Stimulated activated CD8-positive, alpha-beta memory T cell treated with anti-CD3 and anti-CD28 coated beads, Interleukin-7, amount 100 ng/mL, for 4 hours (primary cell): ENCODE data around the gene EYS.

Experiments used
- DNase-seq, 2 donors: peaks; one replicate each; pipeline ENCODE4 v3.0.0-alpha.2; 2020; ENCODE audit warnings: low read depth in 2 of 2

EYS gene

DNA sequence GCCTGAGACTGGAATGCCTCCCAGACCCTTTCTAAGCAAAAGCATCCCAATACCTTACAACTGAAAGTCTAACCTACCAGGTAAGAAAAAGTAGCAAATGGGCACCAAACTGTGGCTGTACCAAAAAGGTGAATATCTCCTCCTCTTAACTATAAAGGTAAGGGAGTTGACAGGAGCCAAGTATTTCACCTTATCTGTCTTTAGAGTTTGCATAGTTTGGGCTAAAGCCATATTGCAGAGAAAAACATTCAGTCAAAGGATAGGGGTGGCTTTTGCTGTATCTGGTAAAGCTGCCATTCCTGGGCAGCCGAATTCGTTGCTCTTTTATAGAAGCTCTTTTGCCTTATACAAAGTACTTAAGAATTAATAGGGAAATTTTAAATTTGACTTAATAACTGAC, 2033.3 kb downstream of the EYS start:
- DNase-seq: no peak

DNA sequence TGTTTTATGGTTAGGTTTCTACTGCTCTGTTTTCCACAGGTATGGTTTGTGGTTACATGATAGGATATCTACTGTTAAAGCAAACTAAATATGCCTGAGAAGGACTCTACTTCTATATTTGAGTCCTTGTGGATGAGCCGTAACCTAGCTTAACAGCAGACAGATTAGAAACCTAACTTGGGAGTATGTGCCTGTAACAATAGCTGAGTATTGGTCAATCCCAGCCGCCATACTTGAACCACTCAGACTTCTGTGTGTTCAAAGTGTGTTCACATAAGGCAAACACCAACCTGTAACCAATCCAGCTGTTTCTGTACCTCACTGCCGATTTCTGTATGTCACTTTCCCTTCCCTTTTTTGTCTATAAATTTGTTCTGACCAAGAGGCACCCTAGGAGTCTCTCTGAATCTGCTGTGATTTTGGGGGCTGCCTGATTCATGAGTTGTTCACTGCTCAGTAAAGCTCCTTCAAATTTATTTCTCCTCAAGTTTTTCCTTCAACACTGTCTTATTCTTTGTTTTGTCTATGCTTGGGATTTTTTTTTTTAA, 2034.4 kb downstream of the EYS start:
- DNase-seq: no peak

DNA sequence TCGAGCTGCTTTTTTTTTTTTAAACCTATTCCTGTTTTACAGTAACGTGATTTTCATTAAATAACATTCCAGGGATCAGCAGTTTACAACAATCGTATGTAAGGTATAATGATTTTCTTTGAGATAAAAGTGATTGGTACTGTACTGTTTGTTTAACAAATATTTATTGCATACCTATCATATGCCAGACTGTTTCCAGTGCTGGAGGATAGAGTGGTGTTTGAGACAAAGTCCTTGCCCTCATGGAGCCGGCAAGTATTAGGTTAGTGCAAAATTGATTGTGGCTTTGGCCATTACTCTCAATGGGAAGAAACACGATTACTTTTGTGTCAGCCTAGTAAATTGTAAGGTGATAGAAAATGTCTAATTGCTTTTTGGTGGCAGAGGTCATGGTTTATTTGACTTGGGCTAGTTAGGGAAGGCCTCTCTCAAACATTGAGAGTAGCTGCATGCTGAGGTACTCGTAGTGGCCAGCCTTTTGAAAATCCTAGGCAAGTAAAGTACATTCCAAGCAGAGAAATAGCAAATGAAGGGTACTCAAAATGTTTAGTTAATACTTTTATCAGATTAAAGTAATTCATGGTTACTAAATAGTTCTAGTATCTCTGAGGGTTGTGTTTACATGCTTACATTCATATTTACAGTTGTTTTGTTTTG, 2035.8 kb downstream of the EYS start:
- DNase-seq: no peak
